Measurements from ENCODE around the gene SLC2A2.
"Not testable (repeated sequence)": the region's sequence is repeated elsewhere in the genome, so short reads cannot be mapped to it uniquely, and the experiment has no call there.

SLC2A2 gene

GRCh38 chr3:170982733-170983132 lies 43.8 kb downstream of the SLC2A2 start:
- DNase-seq = no peak

GRCh38 chr3:170980399-170980798 lies 46.1 kb downstream of the SLC2A2 start:
- DNase-seq = no peak

- no peak for DNase-seq
Observed at GRCh38 chr3:170977949-170978745, 48.4 kb downstream of the SLC2A2 start.

GRCh38 chr3:170976190-170976519 lies 50.4 kb downstream of the SLC2A2 start:
- DNase-seq = no peak

GRCh38 chr3:170975283-170976189 lies 51.0 kb downstream of the SLC2A2 start:
- DNase-seq = no peak

GRCh38 chr3:170974872-170975271 lies 51.6 kb downstream of the SLC2A2 start:
- DNase-seq = no peak

- not testable (repeated sequence) for DNase-seq
Observed at GRCh38 chr3:170972917-170973316, 53.6 kb downstream of the SLC2A2 start.

GRCh38 chr3:170967126-170967525 lies 59.4 kb downstream of the SLC2A2 start:
- no peak for DNase-seq

GRCh38 chr3:170966495-170966894 lies 60.0 kb downstream of the SLC2A2 start:
- DNase-seq = no peak

GRCh38 chr3:170962411-170962810 lies 64.1 kb downstream of the SLC2A2 start:
- DNase-seq = no peak

GRCh38 chr3:170961616-170962400 lies 64.7 kb downstream of the SLC2A2 start:
- DNase-seq = peak; percentile 23

- no peak for DNase-seq
Observed at GRCh38 chr3:170959457-170959856, 67.1 kb downstream of the SLC2A2 start.

- DNase-seq = no peak
Observed at GRCh38 chr3:170956647-170957046, 69.9 kb downstream of the SLC2A2 start.

GRCh38 chr3:170953736-170954135 lies 72.8 kb downstream of the SLC2A2 start:
- DNase-seq = no peak

- DNase-seq = no peak
Observed at GRCh38 chr3:170953229-170953628, 73.3 kb downstream of the SLC2A2 start.

- no peak for DNase-seq
Observed at GRCh38 chr3:170949211-170949610, 77.3 kb downstream of the SLC2A2 start.

- no peak for DNase-seq
Observed at GRCh38 chr3:170947018-170947769, 79.3 kb downstream of the SLC2A2 start.
